ENCODE data around the gene CHRNA1. TPM values are rescaled to one million over a fixed set of nuclear protein-coding genes. Genes with fewer than 3 reads are reported as not detected.

The CHRNA1 gene
- total RNA-seq, 1 experiment from 2014 or later: not detected

- Mint-ChIP-seq H3K4me3 (ENCODE audit: low read depth, unreplicated experiment) (no peak overlapping the region), H3K4me1 (ENCODE audit: low read depth, unreplicated experiment) (no peaks in the 10 kb centered on the region), H3K27me3 (ENCODE audit: unreplicated experiment) (peaks cover 16% of the 10 kb centered on the region), H3K27ac (ENCODE audit: unreplicated experiment) (no peak overlapping the region), H3K9me3 (ENCODE audit: low read depth, unreplicated experiment) (no peaks in the 10 kb centered on the region), H3K36me3 (ENCODE audit: insufficient read depth, unreplicated experiment) (no peaks in the 10 kb centered on the region)
- no peak for TF ChIP-seq CTCF (IDR thresholded peaks at IDR 0.05; ENCODE audit: unreplicated experiment)
- intact Hi-C loops (cut with micrococcal nuclease; ENCODE audit: unreplicated experiment): no loop called here
- BruUV-seq (replicated peaks): no TSS peak
- CTCF ChIA-PET: no interaction called here
- no peak for DNase-seq
Observed at GRCh38 chr2:174802459-174802858, 38.2 kb upstream of the CHRNA1 start.

- H3K4me1 Mint-ChIP-seq (ENCODE audit: low read depth, unreplicated experiment): no peaks in the 10 kb centered on the region
- no TSS peak for BruUV-seq (replicated peaks)
- no peak overlapping the region for H3K27ac Mint-ChIP-seq (ENCODE audit: unreplicated experiment)
- H3K9me3 Mint-ChIP-seq (ENCODE audit: low read depth, unreplicated experiment): no peaks in the 10 kb centered on the region
- no peak for TF ChIP-seq CTCF (IDR thresholded peaks at IDR 0.05; ENCODE audit: unreplicated experiment)
- intact Hi-C loops (cut with micrococcal nuclease; ENCODE audit: unreplicated experiment): no loop called here
- CTCF ChIA-PET: interaction anchor here (1.1 kb wide), 1 partner anchor 11 kb away, joined by 3 read pairs; no protein-coding TSS in a partner anchor
- H3K36me3 Mint-ChIP-seq (ENCODE audit: insufficient read depth, unreplicated experiment): no peaks in the 10 kb centered on the region
- no peak overlapping the region for H3K4me3 Mint-ChIP-seq (ENCODE audit: low read depth, unreplicated experiment)
- DNase-seq: no peak
- H3K27me3 Mint-ChIP-seq (ENCODE audit: unreplicated experiment): peaks cover 16% of the 10 kb centered on the region
Observed at GRCh38 chr2:174800436-174801205, 36.3 kb upstream of the CHRNA1 start.

GRCh38 chr2:174798801-174799200 lies 34.5 kb upstream of the CHRNA1 start:
- BruUV-seq (replicated peaks): no TSS peak
- CTCF ChIA-PET: interaction anchor here (1.4 kb wide), 1 partner anchor 12 kb away, joined by 3 read pairs; no protein-coding TSS in a partner anchor
- no peak for DNase-seq
- no peak for TF ChIP-seq CTCF (IDR thresholded peaks at IDR 0.05; ENCODE audit: unreplicated experiment)
- Mint-ChIP-seq H3K9me3 (ENCODE audit: low read depth, unreplicated experiment) (no peaks in the 10 kb centered on the region), H3K36me3 (ENCODE audit: insufficient read depth, unreplicated experiment) (no peaks in the 10 kb centered on the region), H3K4me1 (ENCODE audit: low read depth, unreplicated experiment) (no peaks in the 10 kb centered on the region), H3K27ac (ENCODE audit: unreplicated experiment) (no peak overlapping the region), H3K4me3 (ENCODE audit: low read depth, unreplicated experiment) (no peak overlapping the region), H3K27me3 (ENCODE audit: unreplicated experiment) (peaks cover 4% of the 10 kb centered on the region)
- intact Hi-C loops (cut with micrococcal nuclease; ENCODE audit: unreplicated experiment): no loop called here

- DNase-seq: no peak
- no peak overlapping the region for H3K27ac Mint-ChIP-seq (ENCODE audit: unreplicated experiment)
- intact Hi-C loops (cut with micrococcal nuclease; ENCODE audit: unreplicated experiment): no loop called here
- no TSS peak for BruUV-seq (replicated peaks)
- H3K27me3 Mint-ChIP-seq (ENCODE audit: unreplicated experiment): no peaks in the 10 kb centered on the region
- CTCF ChIA-PET: no interaction called here
- H3K36me3 Mint-ChIP-seq (ENCODE audit: insufficient read depth, unreplicated experiment): no peaks in the 10 kb centered on the region
- no peak overlapping the region for H3K4me3 Mint-ChIP-seq (ENCODE audit: low read depth, unreplicated experiment)
- no peaks in the 10 kb centered on the region for H3K4me1 Mint-ChIP-seq (ENCODE audit: low read depth, unreplicated experiment)
- H3K9me3 Mint-ChIP-seq (ENCODE audit: low read depth, unreplicated experiment): no peaks in the 10 kb centered on the region
- TF ChIP-seq CTCF (IDR thresholded peaks at IDR 0.05; ENCODE audit: unreplicated experiment): no peak
Observed at GRCh38 chr2:174797781-174798276, 33.6 kb upstream of the CHRNA1 start.
